22Rv1 (cell line): ENCODE data around the gene PARP15.

Source experiments
- H3K27ac ChIP-seq: fragments of 450-650 bp; 2 replicates; pipeline ENCODE4 v1.5.1; 2017
- CTCF ChIP-seq: fragments of 450-650 bp; IDR thresholded peaks from 2 replicates; pipeline ENCODE4 v1.5.1; 2017; ENCODE audit warnings: mild to moderate bottlenecking
- ZFX ChIP-seq: fragments of 450-650 bp; IDR thresholded peaks from 2 replicates; pipeline ENCODE4 v1.6.1; 2017; ENCODE audit warnings: antibody characterized with exemption, borderline replicate concordance

The PARP15 gene

DNA sequence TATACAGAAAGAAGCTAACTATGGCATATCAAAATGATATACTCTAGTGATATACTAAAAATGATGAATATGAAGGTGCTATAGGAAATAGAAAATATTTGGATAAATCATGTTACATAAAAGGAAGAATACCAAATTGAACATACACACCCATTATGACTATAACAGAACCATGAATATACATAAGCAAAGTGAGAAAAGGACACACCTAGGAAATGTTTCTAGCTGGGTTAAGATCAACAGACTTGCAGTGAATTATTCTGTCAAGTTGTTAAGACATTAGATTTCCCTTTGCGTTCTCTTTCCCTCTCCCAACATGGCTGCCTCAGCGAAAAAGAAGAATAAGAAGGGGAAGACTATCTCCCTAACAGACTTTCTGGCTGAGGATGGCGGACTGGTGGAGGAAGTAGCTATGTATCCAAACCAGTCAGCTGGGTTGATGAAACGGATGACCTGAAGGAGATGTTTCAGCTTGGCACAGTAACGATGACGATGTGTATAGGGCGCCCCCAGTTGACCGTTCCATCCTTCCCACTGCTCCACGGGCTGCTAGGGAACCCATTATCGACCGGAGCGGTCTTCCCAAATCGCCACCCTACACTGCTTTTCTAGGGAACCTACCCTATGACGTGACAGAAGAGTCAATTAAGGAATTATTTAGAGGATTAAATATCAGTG is 83.0 kb downstream of the PARP15 start:
- H3K27ac ChIP-seq, result no peak overlapping the region
- TF ChIP-seq CTCF (no peak), ZFX (no peak)

GRCh38 chr3:122661633-122662032 is 84.2 kb downstream of the PARP15 start:
- TF ChIP-seq ZFX (no peak), CTCF (no peak)
- H3K27ac ChIP-seq, result no peak overlapping the region

DNA sequence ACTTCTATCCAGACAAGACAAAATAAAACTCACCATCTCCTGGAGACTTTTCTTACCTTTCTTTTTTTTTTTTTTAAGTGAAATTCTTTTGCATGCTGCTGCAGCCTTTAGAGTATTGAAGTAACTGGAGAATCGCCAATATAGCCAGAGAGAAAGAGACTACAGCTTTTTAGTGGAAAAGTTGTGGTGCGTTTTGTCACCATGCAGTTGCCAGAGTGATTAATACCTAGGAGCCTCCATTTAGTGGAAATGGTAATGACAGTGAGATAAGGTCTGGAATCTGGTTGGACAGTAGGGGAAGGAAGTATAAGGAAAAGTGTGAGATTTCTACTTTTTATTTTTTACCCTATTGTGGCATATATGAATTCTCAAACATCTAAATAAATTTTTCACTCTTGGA is 85.1 kb downstream of the PARP15 start:
- H3K27ac ChIP-seq, result no peak overlapping the region
- no peak for TF ChIP-seq CTCF
- TF ChIP-seq ZFX, result no peak

GRCh38 chr3:122665226-122665786 is 87.9 kb downstream of the PARP15 start:
- TF ChIP-seq ZFX, result no peak
- no peak for TF ChIP-seq CTCF
- no peak overlapping the region for H3K27ac ChIP-seq

DNA sequence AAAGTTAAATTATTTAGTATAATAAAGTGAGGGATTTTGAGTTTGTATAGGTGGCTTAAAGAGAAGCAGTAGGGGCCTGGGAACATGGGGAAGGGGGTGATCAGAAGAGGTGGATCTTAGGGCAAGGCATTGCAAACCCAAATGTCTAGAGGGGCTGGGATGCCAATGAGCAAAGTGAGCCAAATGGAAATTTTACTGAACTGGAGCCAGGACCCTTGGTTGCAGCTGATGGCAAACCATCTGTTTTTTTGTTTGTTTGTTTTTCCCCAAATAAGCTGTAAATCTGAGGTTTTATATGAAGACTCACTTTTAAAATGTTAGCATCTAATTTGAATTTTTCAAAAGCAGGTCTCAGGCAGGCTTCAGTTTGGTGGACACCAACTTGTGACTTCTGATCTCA is 88.4 kb downstream of the PARP15 start:
- no peak for TF ChIP-seq ZFX
- TF ChIP-seq CTCF, result no peak
- no peak overlapping the region for H3K27ac ChIP-seq

DNA sequence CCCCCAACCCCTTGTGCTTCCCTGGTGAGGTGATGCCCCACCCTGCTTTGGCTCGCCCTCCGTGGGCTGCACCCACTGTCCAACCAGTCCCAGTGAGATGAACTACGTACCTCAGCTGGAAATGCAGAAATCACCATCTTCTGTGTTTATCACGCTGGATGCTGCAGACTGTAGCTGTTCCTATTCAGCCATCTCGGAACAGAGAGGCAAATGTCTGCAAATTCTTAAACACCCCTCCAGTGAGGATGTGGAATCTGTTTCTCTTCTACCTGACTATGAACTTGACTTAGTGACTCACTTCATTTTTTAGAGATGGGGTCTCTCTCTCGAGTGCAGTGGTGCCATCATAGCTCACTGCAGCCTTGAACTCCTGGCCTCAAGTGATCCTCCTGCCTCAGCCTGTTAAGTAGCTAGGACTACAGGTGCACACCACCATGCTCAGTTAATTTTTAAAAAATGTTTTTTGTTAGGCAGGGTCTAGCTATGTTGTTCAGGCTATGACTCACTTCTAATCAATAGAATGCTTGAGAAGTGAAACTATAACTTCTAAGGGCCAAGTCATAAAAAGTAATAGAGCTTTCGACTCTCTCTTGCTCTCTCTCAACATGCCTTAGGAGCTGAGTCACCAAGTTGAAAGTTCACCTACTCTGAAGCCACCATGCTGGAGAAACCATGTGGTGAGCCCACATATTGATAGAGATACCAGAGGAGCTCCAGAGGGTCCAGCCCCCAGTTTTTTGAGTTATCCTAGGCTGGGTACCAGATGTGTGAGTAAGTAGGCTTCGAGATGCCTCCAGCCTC is 91.7 kb downstream of the PARP15 start:
- TF ChIP-seq ZFX, result no peak
- no peak for TF ChIP-seq CTCF
- no peak overlapping the region for H3K27ac ChIP-seq

- H3K27ac ChIP-seq, result no peak overlapping the region
- TF ChIP-seq CTCF (no peak), ZFX (no peak)
Measured at GRCh38 chr3:122671553-122671952, 94.1 kb downstream of the PARP15 start.
